Trophoblast cell (in vitro differentiated cells and primary cell): ENCODE data around the gene UCK2.

Experiments
- DNase-seq, 2 donors: peaks; one replicate each; pipeline ENCODE4 v3.0.0-alpha.2; 2016
- H2AFZ ChIP-seq: 2 replicates; pipeline ENCODE4 v1.6.1; 2013; ENCODE audit warnings: low read length, moderate library complexity, mild to moderate bottlenecking; ENCODE audit not compliant: insufficient read depth, poor library complexity
- H2AK5ac ChIP-seq: 2 replicates; pipeline ENCODE4 v1.6.1; 2013; ENCODE audit warnings: mild to moderate bottlenecking, low read length
- H2BK120ac ChIP-seq: 2 replicates; pipeline ENCODE4 v1.6.1; 2013; ENCODE audit warnings: low read length, mild to moderate bottlenecking, moderate library complexity; ENCODE audit not compliant: insufficient read depth, poor library complexity
- H2BK12ac ChIP-seq: 2 replicates; pipeline ENCODE4 v1.6.1; 2013; ENCODE audit warnings: mild to moderate bottlenecking, low read length, moderate library complexity
- H2BK5ac ChIP-seq: 2 replicates; pipeline ENCODE4 v1.6.1; 2013; ENCODE audit warnings: low read length, low read depth, moderate library complexity, mild to moderate bottlenecking; ENCODE audit not compliant: poor library complexity
- H3K14ac ChIP-seq: 2 replicates; pipeline ENCODE4 v1.6.1; 2013; ENCODE audit warnings: mild to moderate bottlenecking, low read length
- H3K18ac ChIP-seq: 2 replicates; pipeline ENCODE4 v1.6.1; 2013; ENCODE audit warnings: mild to moderate bottlenecking, low read length
- H3K23ac ChIP-seq: 2 replicates; pipeline ENCODE4 v1.6.1; 2013; ENCODE audit warnings: low read length
- H3K27ac ChIP-seq: 2 replicates; pipeline ENCODE4 v1.5.1; 2013; ENCODE audit warnings: low read depth, mild to moderate bottlenecking, inconsistent platforms, low read length, moderate library complexity
- H3K27me3 ChIP-seq: 2 replicates; pipeline ENCODE4 v1.6.1; 2013; ENCODE audit warnings: inconsistent platforms, mild to moderate bottlenecking, low read length, moderate library complexity; ENCODE audit not compliant: insufficient read depth
- H3K36me3 ChIP-seq, 2 experiments: 1 replicate in 1 of 2; 2 replicates in 1 of 2; pipeline ENCODE4 v1.6.1; 2013; ENCODE audit warnings: low read length in 2 of 2, mild to moderate bottlenecking in 2 of 2, moderate library complexity in 1 of 2; ENCODE audit not compliant: insufficient read depth in 2 of 2, control insufficient read depth in 1 of 2
- H3K4ac ChIP-seq: 2 replicates; pipeline ENCODE4 v1.6.1; 2013; ENCODE audit warnings: low read depth, mild to moderate bottlenecking, low read length, moderate library complexity
- H3K4me1 ChIP-seq, 2 experiments: 1 replicate in 1 of 2; 2 replicates in 1 of 2; pipeline ENCODE4 v1.6.1; 2013; ENCODE audit warnings: low read length in 2 of 2, mild to moderate bottlenecking in 2 of 2, moderate library complexity in 1 of 2; ENCODE audit not compliant: insufficient read depth in 2 of 2, control insufficient read depth in 1 of 2
- H3K4me2 ChIP-seq: 2 replicates; pipeline ENCODE4 v1.6.1; 2013; ENCODE audit warnings: inconsistent platforms, mild to moderate bottlenecking, low read length, moderate library complexity
- H3K4me3 ChIP-seq: 2 replicates; pipeline ENCODE4 v1.5.1; 2013; ENCODE audit warnings: mild to moderate bottlenecking, low read depth, low read length, inconsistent platforms
- H3K79me1 ChIP-seq: one replicate; pipeline ENCODE4 v1.6.1; 2013; ENCODE audit warnings: low read length
- H3K79me2 ChIP-seq: 2 replicates; pipeline ENCODE4 v1.6.1; 2013; ENCODE audit warnings: low read length, mild to moderate bottlenecking; ENCODE audit not compliant: control insufficient read depth, insufficient read depth, poor library complexity
- H3K9ac ChIP-seq: 2 replicates; pipeline ENCODE4 v1.6.1; 2013; ENCODE audit warnings: mild to moderate bottlenecking, low read length
- H3K9me3 ChIP-seq: 2 replicates; pipeline ENCODE4 v1.6.1; 2013; ENCODE audit warnings: low read depth, mild to moderate bottlenecking, control low read depth, inconsistent platforms, low read length; ENCODE audit not compliant: insufficient read depth
- H4K12ac ChIP-seq: 2 replicates; pipeline ENCODE4 v1.6.1; 2013; ENCODE audit warnings: low read depth, mild to moderate bottlenecking, low read length, moderate library complexity
- H4K8ac ChIP-seq: 2 replicates; pipeline ENCODE4 v1.6.1; 2013; ENCODE audit warnings: low read depth, mild to moderate bottlenecking, low read length, moderate library complexity
- H4K91ac ChIP-seq: one replicate; pipeline ENCODE4 v1.6.1; 2013; ENCODE audit warnings: low read depth, mild to moderate bottlenecking, low read length, moderate library complexity
- WGBS: extraction: QIAGEN DNeasy Blood & Tissue Kit; methylation state at CpG from one replicate; pipeline ENCODE4 v1.1.7; 2013; ENCODE audit warnings: missing lambda C conversion rate; ENCODE audit not compliant: insufficient read length, insufficient coverage; ENCODE audit errors: extremely low coverage; 5-methylcytosine and 5-hydroxymethylcytosine counted together

The UCK2 gene

GRCh38 chr1:165840423-165840822 is 13.0 kb downstream of the UCK2 start:
- H2AK5ac ChIP-seq: no peak overlapping the region
- H3K36me3 ChIP-seq: no peaks in the 10 kb centered on the region
- no peak overlapping the region for H4K8ac ChIP-seq
- H3K4ac ChIP-seq: peak overlapping the region; percentile 11
- H3K23ac ChIP-seq: no peak overlapping the region
- H3K14ac ChIP-seq: no peak overlapping the region
- no peak overlapping the region for H4K91ac ChIP-seq
- H3K4me3 ChIP-seq: no peak overlapping the region
- H2BK120ac ChIP-seq: no peak overlapping the region
- peaks cover 5 to 10% of the 10 kb centered on the region in 2 experiments for H3K4me1 ChIP-seq
- H4K12ac ChIP-seq: no peak overlapping the region
- H3K27me3 ChIP-seq: no peaks in the 10 kb centered on the region
- no peak overlapping the region for H2BK12ac ChIP-seq
- no peak for DNase-seq
- no CpG with 5 or more reads among the region's 4 CpGs for WGBS
- H3K18ac ChIP-seq: no peak overlapping the region
- H3K9ac ChIP-seq: no peak overlapping the region
- H3K9me3 ChIP-seq: peaks cover 2% of the 10 kb centered on the region
- H3K79me1 ChIP-seq: no peaks in the 10 kb centered on the region
- no peak overlapping the region for H3K27ac ChIP-seq
- H2AFZ ChIP-seq: no peak overlapping the region
- H2BK5ac ChIP-seq: no peak overlapping the region
- no peak overlapping the region for H3K4me2 ChIP-seq
- peaks cover 6% of the 10 kb centered on the region for H3K79me2 ChIP-seq

GRCh38 chr1:165841582-165842017 is 14.2 kb downstream of the UCK2 start:
- no CpG with 5 or more reads among the region's 3 CpGs for WGBS
- Histone ChIP-seq H3K27ac (no peak overlapping the region), H4K12ac (no peak overlapping the region), H3K4me2 (no peak overlapping the region), H3K9me3 (peaks cover 2% of the 10 kb centered on the region), H3K9ac (no peak overlapping the region), H4K8ac (no peak overlapping the region), H3K79me1 (no peaks in the 10 kb centered on the region), H3K36me3 (no peaks in the 10 kb centered on the region), H2AFZ (no peak overlapping the region), H3K4me3 (no peak overlapping the region), H2BK12ac (no peak overlapping the region), H3K18ac (no peak overlapping the region), H3K4ac (no peak overlapping the region), H3K23ac (no peak overlapping the region), H3K14ac (no peak overlapping the region), H2AK5ac (no peak overlapping the region), H3K79me2 (peaks cover 6% of the 10 kb centered on the region), H3K4me1 (peaks cover 7 to 12% of the 10 kb centered on the region in 2 experiments), H3K27me3 (no peaks in the 10 kb centered on the region), H4K91ac (no peak overlapping the region), H2BK120ac (no peak overlapping the region), H2BK5ac (no peak overlapping the region)
- no peak for DNase-seq

- Histone ChIP-seq H3K4me3 (no peak overlapping the region), H2BK12ac (no peak overlapping the region), H3K14ac (no peak overlapping the region), H3K79me2 (peaks cover 7% of the 10 kb centered on the region), H3K4me1 (peaks cover 7 to 9% of the 10 kb centered on the region in 2 experiments), H2BK120ac (no peak overlapping the region), H2AK5ac (no peak overlapping the region), H2AFZ (no peak overlapping the region), H3K9ac (no peak overlapping the region), H3K27me3 (no peaks in the 10 kb centered on the region), H4K12ac (no peak overlapping the region), H3K4ac (peak overlapping the region; percentile 13), H3K23ac (no peak overlapping the region), H4K91ac (no peak overlapping the region), H3K4me2 (no peak overlapping the region), H3K27ac (no peak overlapping the region), H2BK5ac (no peak overlapping the region), H3K9me3 (peaks cover 2% of the 10 kb centered on the region), H4K8ac (no peak overlapping the region), H3K18ac (no peak overlapping the region), H3K36me3 (no peaks in the 10 kb centered on the region), H3K79me1 (no peaks in the 10 kb centered on the region)
- no peak for DNase-seq
- WGBS: no CpG with 5 or more reads among the region's 2 CpGs
Observed at GRCh38 chr1:165842023-165842670, 14.7 kb downstream of the UCK2 start.

DNA sequence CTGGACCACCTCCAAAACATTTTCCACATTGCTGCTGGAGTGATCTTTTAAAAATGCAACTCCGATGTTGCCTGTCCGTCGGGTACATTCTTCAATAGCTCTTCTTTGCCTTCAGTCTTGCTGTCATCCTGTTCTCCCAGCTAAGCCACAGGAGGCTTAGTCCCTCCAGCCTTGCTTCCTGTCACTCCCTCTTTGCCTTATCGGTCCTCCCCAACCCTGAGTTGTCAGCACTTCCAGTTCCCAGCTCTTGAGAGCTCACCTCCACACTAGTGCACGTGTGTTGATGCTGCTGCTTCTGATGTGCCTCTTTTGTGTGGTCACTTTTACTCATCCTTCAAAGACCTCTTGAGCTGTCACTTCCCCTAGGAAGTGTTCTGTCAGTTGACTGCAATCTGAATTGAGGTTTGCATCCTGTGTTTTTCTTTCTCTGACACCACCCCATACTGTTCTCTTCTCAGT is 15.3 kb downstream of the UCK2 start:
- Histone ChIP-seq H3K27ac (no peak overlapping the region), H2BK120ac (no peak overlapping the region), H2BK12ac (no peak overlapping the region), H3K4me2 (no peak overlapping the region), H3K4me3 (no peak overlapping the region), H4K8ac (no peak overlapping the region), H3K18ac (no peak overlapping the region), H3K36me3 (no peaks in the 10 kb centered on the region), H3K4me1 (peaks cover 7 to 9% of the 10 kb centered on the region in 2 experiments), H3K79me2 (peaks cover 7% of the 10 kb centered on the region), H3K27me3 (no peaks in the 10 kb centered on the region), H2BK5ac (no peak overlapping the region), H3K4ac (peak overlapping the region; percentile 61), H3K14ac (no peak overlapping the region), H2AK5ac (no peak overlapping the region), H3K9me3 (peaks cover 2% of the 10 kb centered on the region), H3K79me1 (no peaks in the 10 kb centered on the region), H4K91ac (no peak overlapping the region), H2AFZ (no peak overlapping the region), H3K23ac (peak overlapping the region; percentile 1), H3K9ac (no peak overlapping the region), H4K12ac (no peak overlapping the region)
- WGBS: no CpG with 5 or more reads among the region's 5 CpGs
- DNase-seq: no peak
